Measurements from ENCODE around the gene DNMT3A.

Gene DNMT3A

DNA sequence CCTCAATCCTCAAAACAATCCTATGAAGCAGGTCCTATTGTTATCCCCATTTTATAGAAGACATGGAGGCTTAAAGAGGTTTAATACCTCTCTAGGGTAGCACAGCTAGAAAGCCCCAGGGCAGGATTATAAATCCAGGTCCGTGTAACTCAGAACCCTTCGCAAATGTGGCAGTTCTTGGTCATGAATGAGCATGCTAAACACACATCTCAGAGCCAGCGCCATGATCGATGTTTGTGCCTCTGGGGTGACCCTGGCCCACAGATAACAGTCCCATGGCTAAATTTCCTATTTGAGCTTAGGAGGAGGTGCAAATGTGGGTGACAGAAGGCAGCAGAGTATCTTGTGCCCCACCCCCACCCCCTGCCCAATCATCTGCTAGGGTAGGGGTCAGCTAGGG is 17.5 kb downstream of the DNMT3A start:
- DNase-seq, result no peak

DNA sequence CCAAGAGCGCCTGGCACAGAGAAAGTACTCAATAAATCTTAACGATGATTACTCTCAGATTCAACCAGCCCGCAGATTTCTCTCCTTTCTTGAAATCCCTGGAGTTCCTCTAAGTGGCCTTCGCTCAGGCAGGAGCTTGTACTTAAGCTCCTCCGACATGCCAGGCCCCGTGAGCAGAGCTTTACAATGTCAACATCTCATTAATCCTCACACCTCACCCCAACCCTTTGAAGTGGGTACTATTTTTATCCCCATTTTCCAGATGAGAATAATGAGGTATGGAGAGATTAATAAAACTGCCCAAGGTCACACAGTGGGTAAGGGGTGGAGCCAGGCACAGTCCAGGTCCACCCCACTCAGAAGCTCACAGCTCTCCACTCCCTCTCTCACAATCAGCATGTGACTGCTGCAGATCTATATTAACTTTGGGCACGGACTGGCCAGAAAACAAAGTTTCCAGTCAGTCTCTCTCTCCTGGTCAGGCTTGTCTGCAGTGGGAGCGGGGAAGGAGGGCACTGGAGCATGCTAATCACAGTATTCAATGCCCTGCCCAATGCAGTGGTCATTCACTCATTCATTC is 18.0 kb downstream of the DNMT3A start:
- DNase-seq, result no peak

DNA sequence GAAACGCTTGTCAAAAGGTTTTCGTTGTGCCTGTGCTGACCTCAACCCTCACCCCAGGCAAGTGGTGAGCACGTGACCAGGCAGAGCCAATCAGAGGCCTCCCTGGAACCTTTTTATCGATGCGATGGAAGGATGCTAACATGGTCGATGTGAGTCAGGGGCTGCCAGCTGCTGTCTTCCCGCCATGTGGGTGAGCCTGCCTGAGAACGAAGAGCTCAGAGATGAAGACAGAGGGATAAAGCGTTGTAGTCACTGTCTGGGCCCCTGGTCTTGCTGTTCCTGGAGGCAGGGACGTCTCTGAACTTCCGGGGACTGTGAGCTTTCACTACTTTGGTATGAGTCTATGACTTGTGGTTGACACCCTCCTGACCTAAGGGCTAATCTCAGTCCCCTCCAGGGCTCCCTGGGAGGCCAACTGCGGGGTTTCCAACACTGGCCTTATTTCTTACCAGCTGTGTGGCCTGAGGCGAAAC is 18.6 kb downstream of the DNMT3A start:
- DNase-seq, result no peak

DNA sequence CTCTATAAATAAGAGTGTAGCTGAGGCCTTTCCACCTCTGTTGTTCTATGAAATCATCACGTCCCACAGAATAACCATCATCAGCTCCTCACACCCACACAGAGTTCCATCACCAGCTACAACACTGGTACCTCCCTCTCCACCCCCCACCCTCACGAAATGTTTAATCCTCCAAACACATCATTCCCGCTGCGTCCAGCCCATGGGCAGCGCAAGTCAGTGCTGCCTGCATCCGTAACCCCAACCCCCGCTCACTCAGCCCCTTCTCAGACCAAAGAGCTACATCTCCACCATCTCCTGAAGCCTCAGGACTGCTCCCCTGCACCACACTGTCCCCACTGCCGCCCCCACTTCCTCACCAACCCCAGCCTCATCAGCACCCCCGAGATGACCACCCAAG is 19.4 kb downstream of the DNMT3A start:
- DNase-seq, result no peak

DNA sequence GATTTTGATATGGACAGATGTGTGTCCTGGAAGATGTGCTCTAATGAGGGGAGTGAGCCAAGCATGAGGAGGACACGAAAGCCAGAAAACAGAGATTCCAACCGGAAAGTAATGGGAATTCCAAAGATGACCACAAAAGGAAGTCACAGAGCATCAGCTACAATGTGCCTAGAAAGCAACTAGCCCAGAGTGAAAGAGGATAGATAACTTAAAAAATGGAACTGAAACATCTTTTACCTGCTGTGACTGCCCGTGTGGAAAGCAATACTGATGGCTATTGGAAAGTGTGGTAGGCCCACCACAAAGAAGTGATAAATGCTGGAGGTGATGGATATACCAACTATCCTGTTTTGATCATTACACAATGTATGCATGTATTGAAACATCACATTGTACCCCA is 21.6 kb downstream of the DNMT3A start:
- no peak for DNase-seq

DNA sequence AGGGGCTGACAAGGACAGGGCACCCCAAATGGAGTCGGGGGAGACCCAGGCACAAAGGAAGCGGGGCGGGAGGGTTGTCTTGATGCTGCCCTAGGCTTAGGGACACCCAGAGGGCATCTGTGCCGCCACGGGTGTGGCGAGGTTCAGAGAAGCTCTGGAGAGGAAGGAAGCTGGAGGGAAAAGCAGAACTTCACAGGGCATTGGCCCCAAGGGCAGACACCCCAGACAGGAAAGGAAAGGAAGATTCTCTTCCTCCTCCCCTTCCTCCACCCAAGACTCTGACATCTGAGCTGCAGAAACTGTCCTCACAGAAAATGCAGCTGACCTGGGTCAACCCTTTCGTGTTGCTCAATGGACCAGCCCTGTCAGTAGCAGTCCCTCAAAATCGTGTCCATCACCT is 25.6 kb downstream of the DNMT3A start:
- no peak for DNase-seq

DNA sequence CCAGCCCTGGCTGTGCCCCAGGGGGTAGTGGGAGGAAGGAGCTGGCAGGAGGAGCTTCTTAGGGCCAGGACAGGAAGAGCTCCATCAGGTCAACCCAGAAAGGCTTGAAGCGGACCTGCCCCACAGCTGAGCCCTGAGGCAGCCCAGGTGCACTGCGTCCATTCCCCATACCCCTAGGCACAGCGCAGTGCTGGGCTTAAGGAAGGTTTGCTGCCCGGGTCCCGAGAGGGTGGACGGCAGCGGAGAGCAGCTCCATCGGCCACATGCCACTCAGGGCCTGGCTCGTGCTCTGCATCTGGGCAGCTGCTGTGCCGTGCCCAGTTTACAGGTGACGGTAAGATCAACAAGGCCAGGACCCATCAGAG is 26.4 kb downstream of the DNMT3A start:
- no peak for DNase-seq

DNA sequence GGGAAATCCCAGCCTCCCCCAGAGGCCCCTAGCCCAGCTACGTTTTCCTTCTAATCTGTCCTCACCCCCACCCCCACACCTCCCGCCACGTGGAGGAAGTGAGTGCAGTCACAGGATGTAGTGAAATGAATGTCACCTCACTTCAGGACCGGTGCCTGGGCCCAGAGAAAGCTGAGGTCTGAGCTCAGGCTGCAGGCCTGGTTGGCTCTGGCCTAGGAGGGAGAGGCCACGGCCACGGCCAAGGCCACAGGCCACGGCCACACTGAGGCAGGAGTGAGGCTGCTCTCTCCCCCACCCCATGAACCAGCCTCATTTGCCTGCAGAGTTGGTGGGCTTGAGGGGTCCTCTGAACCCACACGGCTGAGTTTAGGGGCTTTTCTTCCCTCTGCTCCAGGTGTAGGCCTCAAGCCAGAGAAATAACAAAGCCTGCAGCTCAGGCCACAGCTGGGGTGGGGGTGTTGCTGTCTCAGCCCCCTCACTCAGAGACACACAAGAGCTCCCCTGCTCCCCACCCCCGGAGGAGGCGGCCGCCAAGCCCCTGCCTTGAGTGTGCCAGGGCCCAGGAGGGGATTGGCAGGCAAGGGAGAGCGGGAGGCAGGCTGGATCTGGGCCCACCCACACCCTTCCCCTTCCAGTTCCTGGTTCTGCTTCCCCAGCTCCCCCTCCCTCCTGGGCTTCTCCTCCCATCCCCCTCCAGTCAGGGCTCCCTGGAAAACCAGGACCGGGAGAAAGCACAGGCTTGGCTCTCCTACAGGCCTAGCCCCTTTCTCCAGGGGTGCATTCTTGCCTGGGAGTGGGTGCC is 27.0 kb downstream of the DNMT3A start:
- DNase-seq, result no peak

DNA sequence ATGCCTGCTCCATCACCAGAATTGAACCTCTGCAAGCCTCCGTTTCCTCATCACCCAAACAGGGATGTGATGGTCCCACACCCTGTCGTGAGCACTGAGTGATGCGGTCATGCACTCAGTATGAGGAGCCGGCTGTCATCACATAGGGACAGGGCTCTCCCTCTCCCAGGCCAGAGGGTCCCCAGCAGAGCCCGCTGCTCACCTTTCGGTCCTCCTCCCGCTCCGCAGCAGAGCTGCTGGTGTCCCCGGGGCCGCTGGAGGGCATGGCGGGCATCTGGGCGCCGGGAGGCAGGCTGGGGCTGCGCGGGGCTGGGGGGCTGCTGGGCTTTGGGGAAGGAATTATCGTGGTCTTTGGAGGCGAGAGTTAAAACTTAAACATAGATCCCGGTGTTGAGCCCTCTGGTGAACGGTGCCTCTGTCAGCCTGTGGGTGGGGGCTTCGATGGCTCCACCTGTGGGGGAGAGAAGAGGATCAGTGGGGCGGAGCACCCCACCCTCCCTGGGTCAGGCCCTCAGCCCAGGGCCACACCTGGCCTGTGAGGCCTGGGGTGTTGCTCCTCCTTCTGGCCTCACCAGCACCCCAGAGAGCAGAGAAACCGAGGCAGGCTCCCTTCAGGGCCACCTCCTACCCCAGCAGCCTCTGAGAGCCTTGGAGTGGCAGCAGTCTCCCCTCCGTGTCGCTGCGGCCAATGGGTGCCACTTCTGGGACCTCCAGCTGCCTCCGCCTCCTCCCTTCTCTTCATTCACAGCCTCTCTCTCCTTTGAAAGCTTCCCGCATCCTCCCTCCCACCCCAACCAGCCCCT is 27.8 kb downstream of the DNMT3A start:
- no peak for DNase-seq

DNA sequence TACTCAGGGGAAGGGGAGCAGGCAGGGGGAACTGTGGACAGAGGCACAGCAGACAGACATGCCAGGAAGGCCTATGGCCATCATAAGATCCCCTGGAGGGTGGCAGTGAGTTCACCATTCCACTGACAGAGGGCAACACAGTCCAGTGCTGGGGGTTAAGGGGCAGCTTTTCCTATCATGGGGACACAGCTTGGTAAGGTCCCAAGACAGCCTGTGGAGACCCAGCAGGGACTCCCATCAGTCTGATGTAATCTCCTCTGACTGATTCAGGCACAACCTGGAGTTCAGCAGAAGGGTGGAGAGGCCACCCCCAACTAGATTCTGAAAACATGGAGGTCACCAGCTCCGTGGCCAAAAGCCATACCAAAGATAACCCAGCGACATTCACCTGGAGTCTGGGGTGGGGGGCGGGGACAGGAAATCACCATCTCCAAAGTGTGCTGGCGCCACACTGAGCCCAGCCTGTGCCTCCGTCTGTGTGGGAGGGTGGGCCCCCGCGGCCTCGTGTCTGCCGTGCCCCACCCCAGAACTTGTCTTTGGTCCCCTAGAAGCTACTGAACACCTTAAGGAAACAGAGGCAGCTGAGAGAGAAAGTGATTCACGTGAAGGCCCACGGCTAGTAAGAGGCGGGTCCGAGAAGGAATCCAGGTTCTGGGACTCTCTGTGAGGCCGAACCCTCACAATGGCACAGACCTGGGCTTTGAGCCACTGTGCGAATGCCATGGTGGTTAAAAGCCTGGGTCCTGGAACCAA is 28.6 kb downstream of the DNMT3A start:
- DNase-seq, result no peak

DNA sequence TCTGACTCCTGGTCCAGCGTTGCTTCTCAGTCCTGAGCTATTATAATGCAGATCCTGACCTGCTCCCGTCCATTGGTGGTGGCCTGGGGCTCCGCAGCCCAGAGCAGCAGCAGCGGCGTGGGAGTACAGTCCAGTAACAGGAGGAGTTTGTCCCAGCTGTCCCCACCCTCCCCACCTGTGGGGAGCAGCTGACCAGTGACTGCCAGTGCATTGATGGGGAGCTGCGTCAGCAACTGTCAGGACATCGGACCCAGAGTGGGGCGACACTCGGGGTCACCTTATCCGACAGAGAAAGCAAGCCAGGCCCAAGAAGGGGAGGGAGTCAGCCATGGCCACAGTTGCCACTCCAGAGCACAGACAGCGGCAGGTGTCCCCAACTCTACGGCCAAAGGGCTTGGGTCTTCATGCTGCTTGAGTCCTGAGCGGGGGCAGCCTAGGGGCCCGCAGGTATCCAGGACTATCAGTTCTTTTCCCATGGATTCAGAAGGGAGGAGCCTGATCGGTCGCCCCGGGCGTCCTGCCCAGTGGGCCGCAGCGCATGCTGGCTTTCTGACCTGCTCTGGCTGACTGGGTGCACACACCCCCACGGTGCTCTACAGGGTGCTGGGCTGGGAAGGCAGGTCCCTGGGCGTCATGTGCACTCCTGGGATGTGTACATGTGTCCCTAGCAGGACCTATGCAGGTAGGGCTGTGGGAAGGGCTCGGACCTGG is 29.7 kb downstream of the DNMT3A start:
- no peak for DNase-seq

DNA sequence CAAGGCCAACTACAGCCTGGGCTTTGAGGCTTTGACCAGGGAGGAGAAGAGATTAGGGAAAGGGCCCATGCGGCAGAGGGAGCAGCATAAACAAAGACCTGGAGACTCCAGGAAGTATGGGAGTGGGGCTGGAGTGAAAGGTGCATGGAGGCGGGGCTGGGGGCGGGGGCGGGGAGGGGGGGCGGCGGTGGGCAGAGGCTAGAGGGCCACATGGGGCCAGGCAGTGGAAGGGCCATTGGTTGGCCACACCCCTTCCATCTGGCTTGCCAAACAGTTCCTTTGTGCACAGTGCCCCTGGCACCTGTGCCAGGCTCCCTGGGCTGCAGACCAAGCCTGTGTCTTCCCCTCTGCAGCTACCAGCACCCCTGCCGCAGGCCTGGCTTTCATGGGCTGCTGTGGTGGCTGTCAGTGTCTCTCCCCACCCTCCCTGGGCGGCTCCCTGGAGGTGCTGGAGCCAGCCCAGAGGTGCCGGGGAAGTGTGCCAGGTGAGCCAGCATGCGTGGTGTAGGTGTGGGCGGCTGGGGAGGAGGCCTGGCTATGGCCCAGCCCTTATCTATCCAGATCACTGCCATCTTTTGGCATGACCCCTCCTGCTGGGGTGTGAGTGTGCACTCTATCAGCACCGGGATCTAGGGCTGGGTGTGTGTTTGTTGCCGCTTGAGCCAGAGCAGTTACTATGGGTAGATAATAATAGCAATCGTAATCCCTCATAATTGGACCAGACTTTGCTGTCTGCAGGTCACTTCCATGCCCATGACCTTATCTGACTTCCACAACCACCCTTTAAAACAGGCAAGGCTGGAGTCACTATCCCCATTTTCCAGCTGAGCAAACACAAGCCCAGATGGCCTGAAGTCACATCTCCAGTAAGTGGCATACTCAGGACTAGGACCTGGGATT is 30.5 kb downstream of the DNMT3A start:
- peak; percentile 67 for DNase-seq

DNA sequence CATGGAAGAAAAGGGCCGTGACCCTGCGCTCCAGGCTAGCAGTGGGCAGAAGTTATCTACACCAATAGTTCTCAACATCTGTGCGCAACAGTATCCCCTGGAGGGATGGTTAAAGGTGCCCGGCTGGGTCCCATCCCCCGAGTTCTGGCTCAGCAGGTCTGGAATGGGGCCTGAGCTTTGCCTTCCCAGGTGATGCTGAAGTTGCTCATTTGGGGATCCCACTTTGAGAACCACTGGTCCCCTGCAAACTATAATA is 31.1 kb downstream of the DNMT3A start:
- DNase-seq, result no peak

DNA sequence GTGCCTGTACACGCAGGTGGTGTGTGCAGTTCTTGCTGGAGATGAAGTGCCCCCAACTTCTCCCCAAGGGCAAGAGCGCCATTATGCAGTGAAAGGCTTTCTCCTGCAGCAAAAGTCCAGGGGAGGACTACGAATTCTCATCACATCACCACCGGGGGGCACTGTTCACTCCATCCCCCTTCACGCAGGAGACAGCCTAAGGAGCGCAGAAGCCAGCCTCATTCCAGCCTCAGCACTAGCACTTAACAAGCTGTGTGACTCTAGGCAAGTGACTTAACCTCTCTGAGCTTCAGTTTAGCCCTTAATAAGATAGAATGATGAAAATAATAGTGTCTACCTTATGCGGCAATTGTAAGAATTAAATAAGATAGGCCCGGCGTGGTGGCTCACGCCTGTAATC is 32.3 kb downstream of the DNMT3A start:
- no peak for DNase-seq

DNA sequence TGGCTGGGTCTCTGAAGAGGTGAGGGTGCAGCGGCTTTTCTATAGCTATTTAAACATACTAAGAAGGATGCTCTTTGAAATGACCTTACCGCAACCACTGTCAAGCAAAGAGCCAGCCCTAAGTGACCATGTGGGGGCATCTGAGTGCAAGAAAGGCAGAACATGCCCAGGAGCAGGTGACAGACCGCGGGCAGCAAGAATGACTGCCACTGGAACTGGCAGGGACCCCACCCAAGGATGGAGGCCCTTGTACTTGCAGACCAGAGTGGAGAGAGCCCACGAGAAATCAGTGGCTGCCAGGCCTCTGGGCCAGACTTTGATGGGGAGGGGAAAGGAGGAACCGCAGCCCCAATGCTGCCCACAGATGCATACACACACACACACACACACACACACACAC is 33.1 kb downstream of the DNMT3A start:
- DNase-seq, result no peak

DNA sequence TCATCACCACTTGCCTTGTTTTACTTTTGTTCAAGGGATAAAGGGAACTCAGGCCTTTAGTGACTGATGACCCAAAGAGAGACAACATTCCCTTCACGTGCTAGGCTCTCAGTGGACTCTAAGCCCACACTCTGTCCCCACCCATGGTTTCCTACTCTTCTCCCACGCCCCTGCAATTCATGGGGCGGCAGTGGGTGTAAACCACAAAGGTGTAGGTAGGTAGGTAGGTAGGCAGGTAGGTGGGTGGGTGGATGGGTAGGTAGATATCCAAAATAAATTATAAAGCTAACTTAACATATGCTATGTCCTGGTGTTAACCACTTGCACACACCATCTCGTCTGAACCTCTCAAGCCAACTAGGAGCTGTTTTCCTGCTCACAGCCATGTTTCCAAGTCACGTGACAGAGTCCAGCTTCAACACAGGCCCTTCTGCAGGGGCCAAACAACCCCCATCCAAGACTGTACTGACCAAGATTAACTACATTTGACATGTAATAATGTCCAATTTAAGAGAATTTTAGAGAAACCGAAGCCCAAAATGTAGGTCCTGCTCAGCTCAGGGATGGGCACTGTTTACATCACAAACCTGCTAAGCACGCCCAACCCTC is 33.7 kb downstream of the DNMT3A start:
- no peak for DNase-seq

DNA sequence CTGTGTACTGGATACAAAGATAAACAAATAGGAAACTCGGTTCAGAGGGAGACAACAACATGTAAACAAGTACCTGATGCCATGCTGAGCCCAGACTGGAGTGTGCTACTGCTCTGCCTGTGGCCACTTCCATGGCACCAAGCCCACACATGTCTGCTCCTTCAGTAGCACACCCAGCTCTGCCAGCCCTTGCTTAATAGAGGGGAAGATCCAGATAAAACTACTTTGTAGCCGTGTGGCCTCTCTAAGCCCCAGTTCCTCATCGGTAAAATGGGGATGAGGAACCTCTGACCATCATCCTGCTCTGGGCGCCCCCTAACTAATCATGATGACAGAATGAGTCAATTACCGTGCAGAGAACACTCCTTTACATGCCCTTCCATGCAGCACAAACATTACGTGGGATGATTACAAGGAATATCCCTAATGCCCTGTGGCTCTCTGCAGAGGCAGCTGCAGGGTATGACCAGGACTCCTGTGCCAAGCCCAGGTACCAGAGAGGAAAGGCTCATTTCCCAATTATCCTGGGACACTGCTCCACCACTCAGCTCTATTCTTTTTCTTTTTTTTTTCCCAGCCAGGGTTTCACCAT is 34.9 kb downstream of the DNMT3A start:
- DNase-seq, result no peak

DNA sequence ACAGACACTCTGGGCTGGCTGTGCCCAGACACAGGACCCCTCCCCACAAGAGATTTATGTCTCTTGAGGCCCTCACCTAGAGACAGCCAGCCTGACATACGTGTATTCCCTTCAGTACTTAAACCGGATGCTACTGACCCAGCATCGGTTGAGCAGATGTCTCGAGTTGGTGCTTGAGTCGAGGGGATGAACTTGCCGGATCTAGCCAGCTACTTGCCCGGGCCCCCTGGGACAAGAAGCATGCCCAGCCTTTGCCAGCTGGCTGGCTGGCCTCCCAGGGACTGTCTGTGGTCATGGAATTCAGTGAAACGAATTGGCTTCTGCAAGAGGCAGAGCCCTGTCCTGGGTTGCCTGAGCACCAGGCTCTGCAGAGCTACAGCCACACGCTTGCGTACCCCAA is 36.0 kb downstream of the DNMT3A start:
- DNase-seq, result no peak

DNA sequence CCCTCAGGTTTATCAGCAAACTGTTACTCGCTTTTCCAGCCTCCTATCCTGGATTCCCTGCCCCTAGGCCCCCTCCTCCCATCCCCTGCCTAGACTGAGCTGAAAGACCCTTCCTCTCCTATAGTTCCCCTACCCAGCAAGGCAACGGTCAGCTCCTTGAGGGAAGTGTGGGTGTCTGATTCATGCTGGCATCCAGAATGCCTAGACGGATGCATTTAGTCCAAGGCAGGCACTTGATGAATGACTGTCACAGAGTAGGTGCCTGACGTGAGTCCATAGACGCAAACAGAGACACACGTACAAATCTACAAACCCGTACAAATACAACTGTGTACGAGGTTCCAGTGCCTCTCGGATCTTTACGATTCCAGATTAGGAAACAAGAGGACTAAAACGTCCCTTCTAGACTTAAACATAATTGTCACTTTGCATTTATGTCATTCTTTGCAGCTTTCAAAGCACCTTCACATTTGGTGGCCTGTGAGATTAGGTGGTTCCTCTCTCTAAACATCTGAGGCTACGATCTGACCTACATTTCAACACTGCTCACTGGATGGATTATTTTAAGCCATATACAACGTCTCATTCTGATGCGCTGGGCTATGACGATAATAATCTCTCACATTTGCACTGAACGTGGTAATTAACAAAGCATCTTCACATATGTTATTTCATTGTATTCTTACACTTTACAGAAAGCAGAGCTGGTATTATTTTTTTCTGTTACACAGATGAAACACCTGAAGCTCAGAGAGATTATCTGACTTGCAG is 36.7 kb downstream of the DNMT3A start:
- no peak for DNase-seq

DNA sequence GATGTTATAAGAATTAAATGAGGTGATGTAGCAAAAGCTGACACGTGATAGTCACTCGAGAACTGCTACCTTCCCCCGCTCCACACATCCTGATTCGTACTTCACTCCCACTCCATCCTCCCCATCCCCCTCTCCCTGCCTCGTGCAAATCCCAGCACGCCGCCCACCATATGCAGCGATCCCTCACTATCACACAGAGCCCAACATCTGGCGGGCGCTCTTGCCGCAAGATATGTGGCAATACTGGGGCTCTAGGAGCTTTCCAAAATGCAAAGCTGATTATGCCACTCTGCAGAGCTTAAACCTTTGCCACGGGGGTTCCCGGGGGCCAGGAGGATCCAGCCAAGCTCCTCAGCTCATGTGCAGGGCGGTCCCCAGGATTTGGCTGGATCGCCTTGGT is 37.4 kb downstream of the DNMT3A start:
- no peak for DNase-seq
